Activated naive CD8-positive, alpha-beta T cell treated with anti-CD3 and anti-CD28 coated beads, Interleukin-2, amount 10 ng/mL, durations not matched to agents 7 days and 5 days (primary cell): ENCODE data around the gene SLC25A40. TPM values are rescaled to one million over a fixed set of nuclear protein-coding genes. Genes with fewer than 3 reads are reported as not detected.

Experiments used
- ATAC-seq: fragments of 150-1000 bp; cut with Tn5 transposase; one replicate; pipeline ENCODE4 v1.10.0; 2021; ENCODE audit warnings: low read depth, moderate library complexity
- POLR2A ChIA-PET: fragments of 350-600 bp; sonication (Branson Sonifier 250); formaldehyde crosslinking; loops from one replicate; lab custom pipeline; 2021; ENCODE audit warnings: antibody characterized with exemption; lab: Charles Lee
- DNase-seq: peaks from one replicate; pipeline ENCODE4 v3.0.0; 2021
- H3K27ac Mint-ChIP-seq: one replicate; pipeline ENCODE4 v1.8.0; 2022; ENCODE audit warnings: mild to moderate bottlenecking, mixed read lengths
- H3K27me3 Mint-ChIP-seq: one replicate; pipeline ENCODE4 v1.8.0; 2022; ENCODE audit warnings: mild to moderate bottlenecking, moderate library complexity, mixed read lengths
- H3K36me3 Mint-ChIP-seq: one replicate; pipeline ENCODE4 v1.8.0; 2021; ENCODE audit warnings: mild to moderate bottlenecking, mixed read lengths
- H3K4me1 Mint-ChIP-seq: one replicate; pipeline ENCODE4 v1.8.0; 2021; ENCODE audit warnings: mixed read lengths
- H3K4me3 Mint-ChIP-seq: one replicate; pipeline ENCODE4 v1.8.0; 2022; ENCODE audit warnings: mild to moderate bottlenecking, moderate library complexity, mixed read lengths
- H3K9me3 Mint-ChIP-seq: one replicate; pipeline ENCODE4 v1.8.0; 2021; ENCODE audit warnings: mixed read lengths
- total RNA-seq, 2 experiments: library from RNA; stranded (reverse); gene quantifications; one replicate each; pipeline ENCODE4 v1.2.3, GENCODE V29; 2021

SLC25A40 gene
- total RNA-seq, 2 experiments from 2014 or later: 47.6 to 51.6 TPM

- Mint-ChIP-seq H3K4me1 (no peaks in the 10 kb centered on the region), H3K4me3 (no peak overlapping the region), H3K27me3 (peaks cover 16% of the 10 kb centered on the region), H3K36me3 (no peaks in the 10 kb centered on the region), H3K9me3 (no peaks in the 10 kb centered on the region), H3K27ac (no peak overlapping the region)
- POLR2A ChIA-PET: no interaction called here
- ATAC-seq: no peak
- DNase-seq: no peak
These were observed 78.3 kb downstream of the SLC25A40 start for GRCh38 chr7:87797798-87798403.

GRCh38 chr7:87797395-87797794, 78.8 kb downstream of the SLC25A40 start:
- Mint-ChIP-seq H3K36me3 (no peaks in the 10 kb centered on the region), H3K9me3 (no peaks in the 10 kb centered on the region), H3K4me1 (no peaks in the 10 kb centered on the region), H3K27me3 (peaks cover 21% of the 10 kb centered on the region), H3K27ac (no peak overlapping the region), H3K4me3 (no peak overlapping the region)
- ATAC-seq (no peak), DNase-seq (no peak)
- POLR2A ChIA-PET: no interaction called here

- H3K4me3 Mint-ChIP-seq: no peak overlapping the region
- H3K27ac Mint-ChIP-seq: no peak overlapping the region
- H3K9me3 Mint-ChIP-seq: no peaks in the 10 kb centered on the region
- no peaks in the 10 kb centered on the region for H3K4me1 Mint-ChIP-seq
- H3K27me3 Mint-ChIP-seq: peaks cover 2% of the 10 kb centered on the region
- DNase-seq (no peak), ATAC-seq (no peak)
- H3K36me3 Mint-ChIP-seq: no peaks in the 10 kb centered on the region
- POLR2A ChIA-PET: no interaction called here
These were observed 90.7 kb downstream of the SLC25A40 start for GRCh38 chr7:87785368-87785995.

- no peak for ATAC-seq
- POLR2A ChIA-PET: no interaction called here
- H3K36me3 Mint-ChIP-seq: no peaks in the 10 kb centered on the region
- no peaks in the 10 kb centered on the region for H3K9me3 Mint-ChIP-seq
- peaks cover 2% of the 10 kb centered on the region for H3K27me3 Mint-ChIP-seq
- DNase-seq: no peak
- H3K27ac Mint-ChIP-seq: no peak overlapping the region
- no peaks in the 10 kb centered on the region for H3K4me1 Mint-ChIP-seq
- no peak overlapping the region for H3K4me3 Mint-ChIP-seq
These were observed 91.7 kb downstream of the SLC25A40 start for GRCh38 chr7:87784424-87784823.

Other genes starting within 250 kb of the SLC25A40 start
- gene RUNDC3B, start 248.0 kb downstream of the SLC25A40 start, total RNA-seq: under 1 TPM; 0.08 to 0.43 TPM
- 10 to 100 TPM; 59.5 to 61.2 TPM for gene DBF4, start 133 bp upstream of the SLC25A40 start, total RNA-seq
- gene ADAM22, start 57.9 kb upstream of the SLC25A40 start, total RNA-seq: 1 to 10 TPM; 4.6 TPM